Breast epithelium (tissue), 4 donors: ENCODE results near the gene CPED1. TPM values are rescaled to one million over a fixed set of nuclear protein-coding genes. Genes with fewer than 3 reads are reported as not detected.
"Not testable (repeated sequence)": the region's sequence is repeated elsewhere in the genome, so short reads cannot be mapped to it uniquely, and the experiment has no call there.

Source experiments
- DNase-seq, 2 donors: peaks; one replicate each; pipeline ENCODE4 v3.0.0-alpha.2; 2019; ENCODE audit warnings: low spot score in 2 of 2
- H3K27ac ChIP-seq, 2 donors: fragments of 200-600 bp; sonication (generic) in 1 of 2; one replicate each; pipeline ENCODE4 v1.5.1; 2016 to 2019; ENCODE audit warnings: mild to moderate bottlenecking in 1 of 2
- H3K27me3 ChIP-seq, 2 donors: fragments of 200-600 bp; sonication (generic) in 1 of 2; one replicate each; pipeline versions ENCODE4 v1.5.1 to v1.6.0; 2017 to 2019; ENCODE audit warnings: control low read depth in 1 of 2, mild to moderate bottlenecking in 1 of 2
- H3K36me3 ChIP-seq: fragments of 200-600 bp; one replicate; pipeline ENCODE4 v1.5.1; 2019
- H3K4me1 ChIP-seq, 2 donors: fragments of 200-600 bp; sonication (generic); one replicate each; pipeline ENCODE4 v1.5.1; 2016 to 2019; ENCODE audit warnings: control low read depth in 1 of 2
- H3K4me3 ChIP-seq, 3 donors: fragments of 200-600 bp; sonication (generic); 1 replicate in 2 of 3; 2 replicates in 1 of 3; pipeline ENCODE4 v1.5.1; 2016 to 2019; ENCODE audit warnings: mild to moderate bottlenecking in 3 of 3, moderate library complexity in 2 of 3
- H3K9me3 ChIP-seq, 2 donors: fragments of 200-600 bp; sonication (generic) in 1 of 2; one replicate each; pipeline ENCODE4 v1.5.1; 2016 to 2019; ENCODE audit warnings: control low read depth in 1 of 2
- CTCF ChIP-seq, 3 donors: fragments of 450-650 bp; IDR thresholded peaks; one replicate each; pipeline ENCODE4 v1.5.1; 2016 to 2017; ENCODE audit warnings: antibody characterized with exemption in 3 of 3, mild to moderate bottlenecking in 3 of 3, moderate library complexity in 3 of 3
- POLR2A ChIP-seq: fragments of 450-650 bp; IDR thresholded peaks from one replicate; pipeline ENCODE4 v1.6.1; 2016; ENCODE audit warnings: antibody characterized with exemption, mild to moderate bottlenecking, moderate library complexity
- POLR2AphosphoS5 ChIP-seq, 3 donors: sonication (generic); formaldehyde crosslinking; IDR thresholded peaks; one replicate each; pipeline ENCODE4 v1.6.1; 2017; ENCODE audit warnings: antibody characterized with exemption in 3 of 3
- intact Hi-C: fragments of 100-400 bp; cut with DNase I; formaldehyde crosslinking; loops from one replicate; pipeline ENCODE4 v1.15.1; 2023; ENCODE audit warnings: low total_unique reads
- total RNA-seq, 3 donors: library from RNA; depleted of rRNA; stranded (reverse); fragments of >200 nt; gene quantifications; one replicate each; pipeline ENCODE4 v1.1.0, GENCODE V29; 2016

The CPED1 gene
- total RNA-seq, 3 donors from 2014 or later = 14.3 to 29.3 (median 15.4) TPM

- no peaks in the 10 kb centered on the region for H3K36me3 ChIP-seq
- peak overlapping the region in 1 of 2 donors; percentile 34 for H3K27ac ChIP-seq
- TF ChIP-seq POLR2AphosphoS5 (IDR thresholded peaks at IDR 0.05) = no peak
- no peak for TF ChIP-seq POLR2A
- TF ChIP-seq CTCF (IDR thresholded peaks at IDR 0.05) = no peak
- no peaks in the 10 kb centered on the region for H3K4me1 ChIP-seq
- H3K4me3 ChIP-seq = no peak overlapping the region
- H3K27me3 ChIP-seq = no peaks in the 10 kb centered on the region
- no peak for DNase-seq
- no peaks in the 10 kb centered on the region for H3K9me3 ChIP-seq
- intact Hi-C loops = no loop called here
These were observed 39.5 kb downstream of the CPED1 start for GRCh38 chr7:121027761-121028669.

GRCh38 chr7:121029302-121029701 lies 40.8 kb downstream of the CPED1 start:
- Histone ChIP-seq H3K9me3 (no peaks in the 10 kb centered on the region), H3K4me1 (no peaks in the 10 kb centered on the region), H3K27ac (no peak overlapping the region), H3K36me3 (no peaks in the 10 kb centered on the region), H3K4me3 (no peak overlapping the region), H3K27me3 (no peaks in the 10 kb centered on the region)
- no peak for TF ChIP-seq POLR2A
- intact Hi-C loops = no loop called here
- no peak for DNase-seq

- H3K4me1 ChIP-seq = no peaks in the 10 kb centered on the region
- intact Hi-C loops = no loop called here
- no peaks in the 10 kb centered on the region for H3K36me3 ChIP-seq
- DNase-seq = no peak
- H3K27ac ChIP-seq = no peak overlapping the region
- H3K27me3 ChIP-seq = no peaks in the 10 kb centered on the region
- H3K4me3 ChIP-seq = no peak overlapping the region
- no peak for TF ChIP-seq POLR2AphosphoS5 (IDR thresholded peaks at IDR 0.05)
- no peak for TF ChIP-seq CTCF (IDR thresholded peaks at IDR 0.05)
- no peak for TF ChIP-seq POLR2A
- no peaks in the 10 kb centered on the region for H3K9me3 ChIP-seq
These were observed 41.8 kb downstream of the CPED1 start for GRCh38 chr7:121030308-121030707.

GRCh38 chr7:121032645-121033460 lies 44.3 kb downstream of the CPED1 start:
- DNase-seq = no peak
- intact Hi-C loops = no loop called here
- no peaks in the 10 kb centered on the region for H3K27me3 ChIP-seq
- no peak overlapping the region for H3K27ac ChIP-seq
- no peaks in the 10 kb centered on the region for H3K9me3 ChIP-seq
- H3K4me1 ChIP-seq = no peaks in the 10 kb centered on the region
- H3K4me3 ChIP-seq = no peak overlapping the region
- H3K36me3 ChIP-seq = no peaks in the 10 kb centered on the region
- TF ChIP-seq CTCF (IDR thresholded peaks at IDR 0.05) = no peak
- no peak for TF ChIP-seq POLR2A

GRCh38 chr7:121034929-121035328 lies 46.4 kb downstream of the CPED1 start:
- no peaks in the 10 kb centered on the region for H3K27me3 ChIP-seq
- DNase-seq = no peak
- H3K9me3 ChIP-seq = no peaks in the 10 kb centered on the region
- no peak overlapping the region for H3K27ac ChIP-seq
- no peak overlapping the region for H3K4me3 ChIP-seq
- intact Hi-C loops = no loop called here
- TF ChIP-seq POLR2AphosphoS5 (IDR thresholded peaks at IDR 0.05) (no peak), CTCF (IDR thresholded peaks at IDR 0.05) (no peak), POLR2A (no peak)
- H3K36me3 ChIP-seq = no peaks in the 10 kb centered on the region
- no peaks in the 10 kb centered on the region for H3K4me1 ChIP-seq

- H3K9me3 ChIP-seq, H3K4me3 ChIP-seq, intact Hi-C loops, H3K36me3 ChIP-seq, H3K27me3 ChIP-seq, H3K27ac ChIP-seq, DNase-seq, H3K4me1 ChIP-seq: not testable (repeated sequence)
These were observed 48.3 kb downstream of the CPED1 start for GRCh38 chr7:121036776-121037175.

GRCh38 chr7:121037329-121037728 lies 48.8 kb downstream of the CPED1 start:
- H3K9me3 ChIP-seq, intact Hi-C loops, H3K4me1 ChIP-seq: not testable (repeated sequence)

More at GRCh38 chr7:121037329-121037728, 48.8 kb downstream of the CPED1 start:
- not testable (repeated sequence) for H3K27me3 ChIP-seq, H3K36me3 ChIP-seq, DNase-seq, H3K4me3 ChIP-seq, H3K27ac ChIP-seq
